ENCODE results near the gene C6orf136.
A peak's percentile ranks its signal among the peaks of the same experiment; 100 is the strongest.

Gene C6orf136, protein sequence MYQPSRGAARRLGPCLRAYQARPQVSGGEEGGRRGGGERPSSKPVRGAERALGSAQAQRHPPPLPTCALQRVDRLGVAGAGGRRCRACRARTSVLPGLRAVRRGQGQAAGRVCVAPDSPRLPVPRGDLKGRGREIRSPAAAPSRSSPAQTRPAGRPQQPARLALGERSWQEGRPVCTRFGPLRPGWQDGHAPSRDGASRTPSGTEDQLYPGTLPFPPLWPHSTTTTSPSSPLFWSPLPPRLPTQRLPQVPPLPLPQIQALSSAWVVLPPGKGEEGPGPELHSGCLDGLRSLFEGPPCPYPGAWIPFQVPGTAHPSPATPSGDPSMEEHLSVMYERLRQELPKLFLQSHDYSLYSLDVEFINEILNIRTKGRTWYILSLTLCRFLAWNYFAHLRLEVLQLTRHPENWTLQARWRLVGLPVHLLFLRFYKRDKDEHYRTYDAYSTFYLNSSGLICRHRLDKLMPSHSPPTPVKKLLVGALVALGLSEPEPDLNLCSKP

DNA sequence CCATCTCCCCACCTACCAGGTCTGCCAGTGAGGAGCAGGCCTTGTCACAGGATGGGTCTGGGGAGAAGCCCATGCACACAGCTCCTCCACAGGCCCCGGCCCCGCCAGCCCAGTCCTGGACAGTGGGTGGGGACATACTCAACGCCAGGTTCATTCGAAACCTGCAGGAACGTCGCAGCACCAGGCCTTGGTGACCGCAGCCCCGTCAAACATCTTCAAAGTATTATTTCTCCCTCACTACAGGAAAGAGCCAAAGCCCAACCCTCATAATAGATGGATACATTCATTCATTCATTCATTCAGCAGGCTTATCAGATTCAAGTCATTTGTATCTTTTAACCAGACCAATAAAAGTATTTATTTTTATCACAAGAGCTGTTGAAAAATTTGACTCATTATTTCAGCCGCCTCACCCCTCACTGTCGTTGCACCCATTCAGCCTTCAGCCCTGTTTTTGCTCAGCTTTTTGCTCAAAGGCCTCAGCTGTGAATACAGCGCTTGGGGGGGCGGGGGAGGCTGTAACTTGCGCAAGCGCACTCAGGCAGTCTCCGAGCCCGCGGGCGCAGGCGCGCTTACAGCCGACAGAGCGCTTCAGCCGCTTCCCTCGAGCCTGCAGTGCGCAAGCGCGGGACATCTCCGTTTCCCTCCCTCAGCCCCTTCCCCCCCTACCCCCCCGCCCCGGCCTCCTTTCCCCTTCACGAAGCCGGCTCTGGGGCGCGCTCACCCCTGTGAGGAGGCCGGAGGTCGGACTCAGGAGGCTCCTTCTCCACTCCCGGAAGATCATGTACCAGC lies at the start of gene C6orf136:
C6orf136 (plus strand) TSS at position 684 of the 792 bp plus-strand sequence; CDS start at position 783, 99 bp downstream.
- peak; percentile 95 for DNase-seq (ENCODE audit: low spot score)

GRCh38 chr6:30597315-30598144 lies 49.4 kb upstream of the C6orf136 start:
- DNase-seq (ENCODE audit: low spot score): peak; percentile 75

- no peak for DNase-seq (ENCODE audit: low spot score)
Measured at GRCh38 chr6:30598912-30599624, 47.9 kb upstream of the C6orf136 start.

DNA sequence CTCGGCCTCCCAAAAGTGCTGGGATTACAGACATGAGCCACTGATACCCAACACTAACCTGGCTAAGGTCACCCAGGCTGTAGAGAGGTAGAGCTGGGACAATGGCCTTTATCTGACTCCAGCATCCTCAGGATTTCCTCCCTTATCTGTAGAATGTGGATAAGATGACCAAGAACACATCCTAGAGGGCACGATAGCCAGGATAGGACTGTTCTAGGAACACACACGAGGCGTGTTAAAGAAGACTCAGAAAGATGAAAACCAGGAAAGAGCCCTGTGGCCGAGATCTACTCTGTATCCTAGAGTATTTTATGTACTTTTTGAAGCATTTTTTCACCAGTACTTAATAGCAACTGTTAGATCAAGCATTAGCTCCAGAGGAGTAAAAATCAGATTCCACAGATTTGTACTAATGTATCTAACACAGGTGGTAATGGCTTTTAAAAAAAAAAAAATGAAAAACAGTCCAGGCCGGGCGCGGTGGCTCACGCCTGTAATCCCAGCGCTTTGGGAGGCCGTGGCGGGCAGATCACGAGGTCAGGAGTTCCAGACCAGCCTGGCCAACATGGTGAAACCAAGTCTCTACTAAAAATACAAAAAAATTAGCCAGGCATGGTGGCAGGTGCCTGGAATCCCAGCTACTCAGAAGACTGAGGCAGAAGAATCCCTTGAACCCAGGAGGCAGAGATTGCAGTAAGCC lies 47.2 kb upstream of the C6orf136 start:
- DNase-seq (ENCODE audit: low spot score): no peak

GRCh38 chr6:30600451-30600961 lies 46.4 kb upstream of the C6orf136 start:
- DNase-seq (ENCODE audit: low spot score): no peak

GRCh38 chr6:30601436-30601814 lies 45.5 kb upstream of the C6orf136 start:
- DNase-seq (ENCODE audit: low spot score): no peak

- no peak for DNase-seq (ENCODE audit: low spot score)
Measured at GRCh38 chr6:30601815-30602641, 44.9 kb upstream of the C6orf136 start.

GRCh38 chr6:30603961-30604360 lies 43.0 kb upstream of the C6orf136 start:
- DNase-seq (ENCODE audit: low spot score): no peak

GRCh38 chr6:30610065-30610464 lies 36.9 kb upstream of the C6orf136 start:
- DNase-seq (ENCODE audit: low spot score): no peak

DNA sequence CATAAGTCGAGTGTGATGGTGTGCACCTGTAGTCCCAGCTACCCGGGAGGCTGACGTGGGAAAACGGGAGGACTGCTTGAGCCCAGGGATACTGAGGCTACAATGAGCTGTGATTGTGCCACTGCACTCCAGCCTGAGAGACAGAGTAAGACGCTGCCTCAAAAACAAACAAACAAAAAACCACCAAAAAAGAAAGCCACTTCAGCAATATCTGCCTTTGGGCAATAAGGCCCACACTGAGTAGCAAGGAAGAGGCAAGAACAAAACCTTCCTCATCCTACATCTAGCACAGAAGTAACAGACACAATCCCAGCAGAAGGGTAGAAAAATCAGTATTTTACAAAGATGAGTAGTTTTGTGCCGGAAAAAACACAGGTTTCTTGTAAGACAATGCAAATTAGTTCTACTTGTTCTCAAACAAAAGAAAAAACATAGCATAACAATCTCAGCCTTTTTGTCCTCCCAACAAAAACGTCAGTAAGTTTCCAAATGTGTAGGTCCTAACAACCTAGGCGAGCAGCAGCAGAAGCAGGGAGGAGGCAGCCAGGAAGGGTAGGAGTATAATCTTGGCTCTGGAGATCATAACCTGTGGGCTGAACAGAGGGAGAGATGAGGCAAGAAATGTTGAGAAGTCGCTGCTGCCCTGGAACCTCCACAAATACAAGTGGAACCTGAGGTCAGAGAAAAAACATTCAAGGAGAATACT lies 35.6 kb upstream of the C6orf136 start:
- DNase-seq (ENCODE audit: low spot score): no peak

DNA sequence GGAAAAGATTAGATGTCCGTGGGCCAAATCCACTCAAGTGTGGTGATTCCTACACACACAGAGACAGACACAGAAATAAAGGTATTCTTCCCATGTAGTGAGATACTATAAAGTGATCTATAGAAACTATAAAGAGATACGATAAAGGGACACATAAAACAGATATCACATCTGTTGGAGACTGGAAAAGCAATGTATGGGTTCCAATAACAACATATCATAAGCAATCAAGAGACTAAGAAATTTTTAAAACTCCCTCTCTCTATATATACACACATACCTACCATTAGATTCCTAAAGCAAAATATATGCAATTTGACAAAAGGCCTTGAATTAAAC lies 35.1 kb upstream of the C6orf136 start:
- DNase-seq (ENCODE audit: low spot score): no peak

DNA sequence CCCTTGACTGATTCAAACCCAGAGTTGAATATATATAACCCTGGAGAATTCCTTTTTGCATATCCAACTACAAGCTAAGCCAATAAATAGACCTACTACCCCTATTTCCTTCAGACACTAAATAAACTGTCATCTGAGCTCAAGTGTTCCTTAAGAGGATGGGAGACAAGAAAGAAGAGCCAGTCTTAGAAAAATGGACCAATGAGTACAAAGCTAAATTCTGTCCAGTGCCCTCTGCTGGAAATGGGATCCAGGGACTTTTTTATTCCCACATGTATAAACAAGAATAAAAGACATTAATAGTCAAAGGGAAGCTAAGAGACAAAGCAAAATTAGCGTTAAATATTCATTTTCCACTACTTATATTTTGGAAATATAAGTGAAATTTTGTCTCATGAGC lies 34.7 kb upstream of the C6orf136 start:
- DNase-seq (ENCODE audit: low spot score): peak; percentile 38

DNA sequence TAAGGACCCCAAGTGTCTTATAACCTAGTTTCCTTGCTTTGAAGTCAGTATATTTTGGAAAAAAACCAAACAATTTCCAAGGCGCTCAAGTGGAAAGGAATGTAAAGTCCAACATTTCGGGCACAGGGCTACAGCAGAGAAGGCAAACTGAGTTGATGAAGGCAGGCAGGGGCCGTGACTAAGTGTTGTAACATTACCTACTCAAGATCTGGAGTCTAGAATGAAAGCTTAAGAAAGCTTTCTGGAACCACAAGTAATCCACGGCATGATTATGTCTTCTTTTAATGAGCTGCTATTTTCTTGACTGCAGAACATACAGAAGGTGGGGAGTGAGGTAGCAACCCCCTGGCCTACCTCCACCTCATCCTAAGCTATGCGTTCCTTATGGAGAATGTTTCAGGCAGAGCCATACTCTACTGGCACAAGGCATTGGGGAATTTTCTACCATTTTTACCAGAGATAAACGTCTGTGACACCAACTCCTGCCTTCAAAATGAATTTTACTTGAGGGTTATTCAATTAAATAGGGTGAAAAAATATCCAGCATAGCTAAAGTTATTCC lies 34.2 kb upstream of the C6orf136 start:
- peak; percentile 84 for DNase-seq (ENCODE audit: low spot score)

- DNase-seq (ENCODE audit: low spot score): peak; percentile 72
Measured at GRCh38 chr6:30613251-30614043, 33.5 kb upstream of the C6orf136 start.

- DNase-seq (ENCODE audit: low spot score): no peak
Measured at GRCh38 chr6:30614044-30614842, 32.7 kb upstream of the C6orf136 start.

DNA sequence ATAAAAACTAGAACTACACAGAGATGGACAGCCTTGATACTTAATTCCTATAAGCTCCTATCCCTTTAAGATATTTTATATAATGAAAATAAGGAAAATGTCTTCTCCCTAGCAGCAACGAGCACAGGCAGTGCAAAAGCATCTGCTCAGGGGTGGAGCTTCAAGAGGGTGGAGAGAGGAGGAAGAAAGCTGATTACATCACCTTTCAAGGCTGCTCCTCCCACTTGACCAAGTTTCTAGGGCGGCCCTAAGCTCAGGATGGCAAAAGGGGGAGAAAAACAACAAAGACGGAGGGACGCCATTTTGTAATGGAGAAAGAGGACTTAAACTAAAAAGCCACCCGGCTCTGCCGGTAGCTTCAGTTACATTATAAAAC lies 32.1 kb upstream of the C6orf136 start:
- DNase-seq (ENCODE audit: low spot score): peak; percentile 98
